ENCODE measurements around the gene HSD17B8.

The HSD17B8 gene

DNA sequence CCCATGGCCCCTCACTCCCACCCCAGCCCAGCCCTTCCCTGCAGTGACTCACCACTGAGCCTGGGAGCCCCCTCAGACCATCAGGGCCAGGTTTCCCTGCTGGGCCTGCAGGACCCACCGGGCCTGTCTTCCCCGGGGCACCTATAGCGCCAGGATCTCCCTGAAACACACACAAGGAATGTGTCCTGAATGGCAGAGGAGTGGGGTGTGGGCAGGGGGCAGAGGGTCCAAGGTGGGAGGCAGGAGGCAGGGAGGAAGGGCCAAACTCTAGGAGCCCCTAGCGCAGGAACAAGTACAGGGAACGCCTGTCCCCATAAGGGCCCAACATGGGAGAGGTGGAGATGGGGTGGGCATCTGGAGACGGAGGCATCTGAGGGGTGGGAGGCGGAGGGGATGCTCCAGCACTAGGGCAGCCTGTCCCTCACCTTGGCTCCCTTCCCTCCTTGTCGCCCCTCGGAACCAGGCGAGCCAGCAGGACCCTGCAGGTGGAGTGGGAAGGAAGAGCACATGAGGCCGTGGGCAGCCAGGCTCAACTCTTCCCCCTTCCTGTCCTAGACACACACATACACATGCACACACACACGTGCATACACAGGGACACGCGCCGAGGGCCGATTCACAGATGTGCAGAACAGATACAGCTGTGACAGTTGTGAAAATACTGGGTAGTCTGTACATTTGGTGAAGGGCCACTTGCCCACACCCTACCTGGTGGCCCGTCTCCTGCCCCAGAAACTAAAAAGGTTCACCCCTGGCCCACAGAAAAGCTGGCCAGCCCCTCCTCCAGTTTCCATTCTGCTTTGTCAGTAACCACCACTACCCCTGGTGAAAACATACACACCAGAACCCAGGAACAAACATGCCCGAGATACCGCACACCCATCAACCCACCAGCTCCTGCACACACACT is 36.8 kb upstream of the HSD17B8 start:
- Histone ChIP-seq H4K20me1 (ENCODE audit: insufficient read depth, low read length) (no peaks in the 10 kb centered on the region), H3K4me1 (ENCODE audit: insufficient read depth, low read length) (no peaks in the 10 kb centered on the region), H3K4me3 (ENCODE audit: low read depth in 1 of 2, low read length in 2 of 2) (no peak overlapping the region), H3K9me3 (ENCODE audit: insufficient read depth, low read length, severe bottlenecking) (no peaks in the 10 kb centered on the region), H3K9ac (ENCODE audit: low read depth, low read length) (no peak overlapping the region), H3K36me3 (ENCODE audit: insufficient read depth, low read length) (no peaks in the 10 kb centered on the region), H3K4me2 (ENCODE audit: insufficient read depth, low read length) (no peak overlapping the region), H2AFZ (ENCODE audit: low read depth, low read length) (no peak overlapping the region), H3K27ac (ENCODE audit: low read length) (no peak overlapping the region), H3K27me3 (ENCODE audit: insufficient read depth, low read length, poor library complexity) (no peaks in the 10 kb centered on the region), H3K79me2 (ENCODE audit: insufficient read depth, low read length) (no peaks in the 10 kb centered on the region)
- DNase-seq (no peak), ATAC-seq (ENCODE audit: insufficient read depth, low read depth) (no peak)
- TF ChIP-seq EZH2 (IDR thresholded peaks at IDR 0.05; ENCODE audit: borderline replicate concordance, low read depth, low read length, severe bottlenecking): no peak
- TF ChIP-seq, protein P1, sequence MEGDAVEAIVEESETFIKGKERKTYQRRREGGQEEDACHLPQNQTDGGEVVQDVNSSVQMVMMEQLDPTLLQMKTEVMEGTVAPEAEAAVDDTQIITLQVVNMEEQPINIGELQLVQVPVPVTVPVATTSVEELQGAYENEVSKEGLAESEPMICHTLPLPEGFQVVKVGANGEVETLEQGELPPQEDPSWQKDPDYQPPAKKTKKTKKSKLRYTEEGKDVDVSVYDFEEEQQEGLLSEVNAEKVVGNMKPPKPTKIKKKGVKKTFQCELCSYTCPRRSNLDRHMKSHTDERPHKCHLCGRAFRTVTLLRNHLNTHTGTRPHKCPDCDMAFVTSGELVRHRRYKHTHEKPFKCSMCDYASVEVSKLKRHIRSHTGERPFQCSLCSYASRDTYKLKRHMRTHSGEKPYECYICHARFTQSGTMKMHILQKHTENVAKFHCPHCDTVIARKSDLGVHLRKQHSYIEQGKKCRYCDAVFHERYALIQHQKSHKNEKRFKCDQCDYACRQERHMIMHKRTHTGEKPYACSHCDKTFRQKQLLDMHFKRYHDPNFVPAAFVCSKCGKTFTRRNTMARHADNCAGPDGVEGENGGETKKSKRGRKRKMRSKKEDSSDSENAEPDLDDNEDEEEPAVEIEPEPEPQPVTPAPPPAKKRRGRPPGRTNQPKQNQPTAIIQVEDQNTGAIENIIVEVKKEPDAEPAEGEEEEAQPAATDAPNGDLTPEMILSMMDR (IDR thresholded peaks at IDR 0.05; ENCODE audit: borderline replicate concordance, extremely low read depth, low read length, poor library complexity, severe bottlenecking): no peak

DNA sequence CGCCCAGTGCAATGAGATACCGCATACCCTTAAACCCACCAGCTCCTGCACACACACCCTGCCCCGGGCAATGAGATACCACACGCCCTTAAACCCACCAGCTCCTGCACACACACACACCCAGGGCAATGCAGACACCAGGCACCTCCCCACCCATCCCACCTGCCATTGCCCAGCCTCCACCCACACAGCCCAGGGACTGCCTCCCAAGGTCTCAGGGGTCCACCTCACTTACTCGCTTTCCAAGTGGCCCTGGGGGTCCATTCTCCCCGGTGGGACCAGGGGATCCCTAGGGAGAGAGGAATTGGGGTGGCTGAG is 36.2 kb upstream of the HSD17B8 start:
- no peaks in the 10 kb centered on the region for H3K79me2 ChIP-seq (ENCODE audit: insufficient read depth, low read length)
- no peak overlapping the region for H2AFZ ChIP-seq (ENCODE audit: low read depth, low read length)
- H3K9ac ChIP-seq (ENCODE audit: low read depth, low read length): no peak overlapping the region
- H4K20me1 ChIP-seq (ENCODE audit: insufficient read depth, low read length): no peaks in the 10 kb centered on the region
- no peak overlapping the region for H3K4me2 ChIP-seq (ENCODE audit: insufficient read depth, low read length)
- no peak for ATAC-seq (ENCODE audit: insufficient read depth, low read depth)
- H3K4me3 ChIP-seq (ENCODE audit: low read depth in 1 of 2, low read length in 2 of 2): no peak overlapping the region
- no peaks in the 10 kb centered on the region for H3K27me3 ChIP-seq (ENCODE audit: insufficient read depth, low read length, poor library complexity)
- no peaks in the 10 kb centered on the region for H3K36me3 ChIP-seq (ENCODE audit: insufficient read depth, low read length)
- H3K27ac ChIP-seq (ENCODE audit: low read length): no peak overlapping the region
- H3K4me1 ChIP-seq (ENCODE audit: insufficient read depth, low read length): no peaks in the 10 kb centered on the region
- TF ChIP-seq, protein P1 (IDR thresholded peaks at IDR 0.05; ENCODE audit: borderline replicate concordance, extremely low read depth, low read length, poor library complexity, severe bottlenecking): no peak
- TF ChIP-seq EZH2 (IDR thresholded peaks at IDR 0.05; ENCODE audit: borderline replicate concordance, low read depth, low read length, severe bottlenecking): no peak
- no peaks in the 10 kb centered on the region for H3K9me3 ChIP-seq (ENCODE audit: insufficient read depth, low read length, severe bottlenecking)
- no peak for DNase-seq

DNA sequence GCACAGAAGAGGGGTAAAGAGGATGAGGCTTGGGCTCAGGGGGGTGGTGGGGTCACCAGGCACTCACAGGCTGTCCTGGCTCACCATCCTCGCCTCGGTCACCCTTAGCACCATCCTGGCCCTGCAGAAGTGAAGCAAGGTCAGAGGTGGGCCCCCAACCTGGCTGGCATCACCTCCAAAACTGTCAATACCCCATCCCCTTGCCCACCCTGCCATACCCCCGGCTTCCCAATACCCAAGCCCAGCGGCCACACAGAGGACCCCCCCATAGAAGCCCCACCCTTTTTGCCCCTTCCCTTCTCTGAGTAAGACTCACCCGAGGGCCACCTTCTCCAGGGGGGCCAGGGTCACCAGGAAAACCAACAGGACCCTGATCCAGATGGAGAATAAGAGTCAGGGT is 35.8 kb upstream of the HSD17B8 start:
- H3K27me3 ChIP-seq (ENCODE audit: insufficient read depth, low read length, poor library complexity): no peaks in the 10 kb centered on the region
- no peak for DNase-seq
- H3K9ac ChIP-seq (ENCODE audit: low read depth, low read length): no peak overlapping the region
- H3K36me3 ChIP-seq (ENCODE audit: insufficient read depth, low read length): no peaks in the 10 kb centered on the region
- H4K20me1 ChIP-seq (ENCODE audit: insufficient read depth, low read length): no peaks in the 10 kb centered on the region
- no peaks in the 10 kb centered on the region for H3K79me2 ChIP-seq (ENCODE audit: insufficient read depth, low read length)
- no peaks in the 10 kb centered on the region for H3K4me1 ChIP-seq (ENCODE audit: insufficient read depth, low read length)
- no peak for ATAC-seq (ENCODE audit: insufficient read depth, low read depth)
- TF ChIP-seq, protein P1 (IDR thresholded peaks at IDR 0.05; ENCODE audit: borderline replicate concordance, extremely low read depth, low read length, poor library complexity, severe bottlenecking): no peak
- TF ChIP-seq EZH2 (IDR thresholded peaks at IDR 0.05; ENCODE audit: borderline replicate concordance, low read depth, low read length, severe bottlenecking): no peak
- H3K9me3 ChIP-seq (ENCODE audit: insufficient read depth, low read length, severe bottlenecking): no peaks in the 10 kb centered on the region
- H3K4me3 ChIP-seq (ENCODE audit: low read depth in 1 of 2, low read length in 2 of 2): no peak overlapping the region
- H3K4me2 ChIP-seq (ENCODE audit: insufficient read depth, low read length): no peak overlapping the region
- no peak overlapping the region for H3K27ac ChIP-seq (ENCODE audit: low read length)
- no peak overlapping the region for H2AFZ ChIP-seq (ENCODE audit: low read depth, low read length)

All from DND-41 (cell line).